HepG2 (cell line): ENCODE results near the gene ATRN. TPM values are rescaled to one million over a fixed set of nuclear protein-coding genes. Genes with fewer than 3 reads are reported as not detected.

ENCODE experiments used
- CCAR2 ChIP-seq: fragments of 200-400 bp; formaldehyde crosslinking; optimal IDR thresholded peaks from 2 replicates; pipeline ENCODE3; 2018; ENCODE audit warnings: low read depth, mild to moderate bottlenecking, low read length, moderate library complexity
- CEBPG ChIP-seq: IDR thresholded peaks from 2 replicates; pipeline ENCODE4 v1.6.1; 2016
- DNMT3B ChIP-seq: conservative IDR thresholded peaks from 2 replicates; pipeline ENCODE4 v1.6.1; 2016; ENCODE audit warnings: missing biosample characterization, control low read depth
- E2F1 ChIP-seq: sonication (generic); formaldehyde crosslinking; IDR thresholded peaks from 2 replicates; pipeline ENCODE4 v1.5.0; 2020; ENCODE audit warnings: missing genetic modification reagents
- EP300 ChIP-seq, 3 experiments: sonication (generic) in 1 of 3; formaldehyde crosslinking in 1 of 3; IDR thresholded peaks; 2 replicates each; pipeline versions ENCODE4 v1.5.1 to v1.6.1; 2011 to 2020; ENCODE audit warnings: low read depth in 2 of 3, low read length in 2 of 3, borderline replicate concordance in 1 of 3, improper control_type of control experiment in 1 of 3, mild to moderate bottlenecking in 1 of 3, missing genetic modification reagents in 1 of 3, moderate library complexity in 1 of 3
- GZF1 ChIP-seq: sonication (generic); formaldehyde crosslinking; IDR thresholded peaks from 2 replicates; pipeline ENCODE4 v1.5.1; 2020; ENCODE audit warnings: mild to moderate bottlenecking, missing genetic modification reagents
- KDM2A ChIP-seq: sonication (generic); formaldehyde crosslinking; IDR thresholded peaks from 2 replicates; pipeline ENCODE4 v1.4.0; 2020; ENCODE audit warnings: low read depth, missing genetic modification reagents, borderline replicate concordance
- MLX ChIP-seq: IDR thresholded peaks from 2 replicates; pipeline ENCODE4 v1.6.1; 2016
- MTA3 ChIP-seq: sonication (generic); formaldehyde crosslinking; IDR thresholded peaks from 2 replicates; pipeline ENCODE4 v1.4.0; 2020; ENCODE audit warnings: missing genetic modification reagents
- NFYC ChIP-seq: IDR thresholded peaks from 2 replicates; pipeline ENCODE4 v1.6.1; 2016; ENCODE audit warnings: missing genetic modification reagents, missing compliant biosample characterization
- NR2F2 ChIP-seq: IDR thresholded peaks from 2 replicates; pipeline ENCODE4 v1.6.1; 2012; ENCODE audit warnings: low read depth, inconsistent platforms, borderline replicate concordance
- RBM39 ChIP-seq: fragments of 200-400 bp; formaldehyde crosslinking; IDR thresholded peaks from one replicate; pipeline ENCODE4 v1.6.1; 2018; ENCODE audit warnings: antibody characterized with exemption, mild to moderate bottlenecking, low read depth, low read length; ENCODE audit not compliant: poor library complexity, severe bottlenecking
- SMAD3 ChIP-seq: sonication (generic); formaldehyde crosslinking; IDR thresholded peaks from 2 replicates; pipeline ENCODE4 v1.4.0; 2020; ENCODE audit warnings: missing genetic modification reagents
- STAT5B ChIP-seq: sonication (generic); formaldehyde crosslinking; IDR thresholded peaks from 2 replicates; pipeline ENCODE4 v1.4.0; 2020; ENCODE audit warnings: missing genetic modification reagents
- TFAP4 ChIP-seq: sonication (generic); IDR thresholded peaks from 2 replicates; pipeline ENCODE4 v1.6.1; 2016; ENCODE audit warnings: low read depth, borderline replicate concordance
- ZFP91 ChIP-seq: sonication (generic); formaldehyde crosslinking; IDR thresholded peaks from 2 replicates; pipeline ENCODE4 v1.9.0; 2022; ENCODE audit warnings: missing genetic modification reagents, mild to moderate bottlenecking, borderline replicate concordance
- ZHX1 ChIP-seq: sonication (generic); formaldehyde crosslinking; IDR thresholded peaks from 2 replicates; pipeline ENCODE4 v1.8.1; 2022; ENCODE audit warnings: low read depth, mild to moderate bottlenecking, missing genetic modification reagents
- ZNF234 ChIP-seq: sonication (generic); formaldehyde crosslinking; conservative IDR thresholded peaks from 2 replicates; pipeline ENCODE4 v1.5.1; 2020; ENCODE audit warnings: mild to moderate bottlenecking, missing genetic modification reagents
- ZNF451 ChIP-seq: sonication (generic); formaldehyde crosslinking; IDR thresholded peaks from 2 replicates; pipeline ENCODE4 v1.5.0; 2020; ENCODE audit warnings: mild to moderate bottlenecking, missing genetic modification reagents
- ZNF550 ChIP-seq: sonication (generic); formaldehyde crosslinking; IDR thresholded peaks from 2 replicates; pipeline ENCODE4 v1.4.0; 2020; ENCODE audit warnings: mild to moderate bottlenecking, missing genetic modification reagents, borderline replicate concordance
- ZNF567 ChIP-seq: sonication (generic); formaldehyde crosslinking; IDR thresholded peaks from 2 replicates; pipeline ENCODE4 v1.8.1; 2023; ENCODE audit warnings: mild to moderate bottlenecking, missing genetic modification reagents, borderline replicate concordance
- ZNF615 ChIP-seq: sonication (generic); formaldehyde crosslinking; IDR thresholded peaks from 2 replicates; pipeline ENCODE4 v1.5.0; 2020; ENCODE audit warnings: mild to moderate bottlenecking, missing genetic modification reagents, borderline replicate concordance
- ZNF780A ChIP-seq: sonication (generic); formaldehyde crosslinking; IDR thresholded peaks from 2 replicates; pipeline ENCODE4 v1.8.0; 2022; ENCODE audit warnings: mild to moderate bottlenecking, missing genetic modification reagents, moderate library complexity
- polyA plus RNA-seq, 8 experiments: library from polyadenylated mRNA; depleted of rRNA in 3 of 8; stranded (reverse) in 7 of 8; unstranded in 1 of 8; fragments of >200 nt; fragmentation: Illumina TruSeq in 4 of 8; extraction: Trizol in 4 of 8; gene quantifications; 2 replicates each; pipeline versions ENCODE4 v1.2.1 to v1.2.3, GENCODE V29; 2011 to 2016; ENCODE audit warnings: low read depth in 4 of 8, missing spikeins in 1 of 8, mixed read lengths in 1 of 8; ENCODE audit not compliant: insufficient read depth in 1 of 8
- total RNA-seq, 5 experiments: library from RNA; depleted of rRNA; stranded (reverse); fragments of >200 nt; fragmentation: Illumina TruSeq; extraction: Trizol; gene quantifications; 2 replicates each; pipeline ENCODE4 v1.2.3, GENCODE V29; 2016; ENCODE audit warnings: low read depth in 1 of 5

The ATRN gene
- total and polyA plus RNA-seq, 2 of the 13 experiments (the other 11 are each of a cell fraction or from before 2014, with no cell fraction given): 44.2 to 81.1 TPM

GRCh38 chr20:3477861-3478544 is 7.2 kb downstream of the ATRN start (continued):
- TF ChIP-seq TFAP4 (no peak), ZNF451 (CRISPR knock-in tag) (no peak), ZNF550 (CRISPR knock-in tag) (no peak), ZHX1 (CRISPR knock-in tag) (no peak), GZF1 (CRISPR knock-in tag) (no peak), MLX (no peak), NR2F2 (peak; percentile 51; the same call in 1 of the 2 replicates), E2F1 (CRISPR knock-in tag) (no peak), NFYC (CRISPR knock-in tag) (no peak), STAT5B (CRISPR knock-in tag) (no peak), ZFP91 (CRISPR knock-in tag) (no peak), KDM2A (no peak), ZNF234 (CRISPR knock-in tag) (no peak), ZNF780A (no peak), DNMT3B (no peak), MTA3 (no peak), ZNF567 (CRISPR knock-in tag) (no peak), SMAD3 (no peak), EP300 (IDR thresholded peaks at IDR 0.05; ENCODE audit: low read depth in 2 of 2, low read length in 2 of 2) (0 out of 4 replicates have a peak, but pooled peaks of 1 of the 2 experiments have one; percentile 24), EP300 (CRISPR knock-in tag; IDR thresholded peaks at IDR 0.05; ENCODE audit: borderline replicate concordance) (no peak), ZNF615 (CRISPR knock-in tag) (no peak), RBM39 (no peak), CEBPG (CRISPR knock-in tag) (0 out of 2 replicates have a peak, but pooled peaks have one; percentile 19), CCAR2 (no peak)
